KOPT-K1 (cell line): Measurements from ENCODE around the gene FBLN1.

Experiments
- H3K27ac ChIP-seq: fragments of 200-600 bp; sonication (generic); 2 replicates; pipeline ENCODE4 v1.5.1; 2016; ENCODE audit warnings: antibody characterized with exemption, mild to moderate bottlenecking, low read depth, low read length; ENCODE audit not compliant: poor library complexity, severe bottlenecking
- H3K36me3 ChIP-seq: fragments of 200-600 bp; sonication (generic); 2 replicates; pipeline ENCODE4 v1.5.1; 2017; ENCODE audit warnings: antibody characterized with exemption, mild to moderate bottlenecking, low read length, moderate library complexity; ENCODE audit not compliant: insufficient read depth
- H3K9me3 ChIP-seq: fragments of 200-600 bp; sonication (generic); 2 replicates; pipeline ENCODE4 v1.5.1; 2017; ENCODE audit warnings: antibody characterized with exemption, low read length, mild to moderate bottlenecking; ENCODE audit not compliant: insufficient read depth, poor library complexity, severe bottlenecking

The FBLN1 gene

GRCh38 chr22:45565973-45566372 is 63.3 kb downstream of the FBLN1 start:
- Histone ChIP-seq H3K9me3 (peaks cover 37% of the 10 kb centered on the region), H3K36me3 (no peaks in the 10 kb centered on the region), H3K27ac (no peak overlapping the region)

- H3K36me3 ChIP-seq = no peaks in the 10 kb centered on the region
- H3K27ac ChIP-seq = no peak overlapping the region
- H3K9me3 ChIP-seq = peaks cover 29% of the 10 kb centered on the region
Measured at GRCh38 chr22:45568213-45568612, 65.5 kb downstream of the FBLN1 start.

GRCh38 chr22:45571089-45571488 is 68.4 kb downstream of the FBLN1 start:
- Histone ChIP-seq H3K36me3 (no peaks in the 10 kb centered on the region), H3K27ac (no peak overlapping the region), H3K9me3 (peaks cover 29% of the 10 kb centered on the region)

- no peak overlapping the region for H3K27ac ChIP-seq
- no peaks in the 10 kb centered on the region for H3K36me3 ChIP-seq
- peaks cover 29% of the 10 kb centered on the region for H3K9me3 ChIP-seq
Measured at GRCh38 chr22:45572444-45572843, 69.8 kb downstream of the FBLN1 start.

- Histone ChIP-seq H3K36me3 (no peaks in the 10 kb centered on the region), H3K27ac (no peak overlapping the region), H3K9me3 (peaks cover 23% of the 10 kb centered on the region)
Measured at GRCh38 chr22:45574069-45574703, 71.5 kb downstream of the FBLN1 start.

GRCh38 chr22:45575173-45575572 is 72.5 kb downstream of the FBLN1 start:
- Histone ChIP-seq H3K27ac (no peak overlapping the region), H3K9me3 (peaks cover 15% of the 10 kb centered on the region), H3K36me3 (no peaks in the 10 kb centered on the region)

- Histone ChIP-seq H3K36me3 (no peaks in the 10 kb centered on the region), H3K9me3 (peaks cover 10% of the 10 kb centered on the region), H3K27ac (no peak overlapping the region)
Measured at GRCh38 chr22:45575607-45576272, 73.1 kb downstream of the FBLN1 start.

GRCh38 chr22:45576273-45576625 is 73.6 kb downstream of the FBLN1 start:
- Histone ChIP-seq H3K36me3 (no peaks in the 10 kb centered on the region), H3K9me3 (peaks cover 5% of the 10 kb centered on the region), H3K27ac (no peak overlapping the region)

GRCh38 chr22:45576730-45577464 is 74.2 kb downstream of the FBLN1 start:
- no peaks in the 10 kb centered on the region for H3K9me3 ChIP-seq
- no peaks in the 10 kb centered on the region for H3K36me3 ChIP-seq
- H3K27ac ChIP-seq = no peak overlapping the region

GRCh38 chr22:45577746-45578523 is 75.3 kb downstream of the FBLN1 start:
- H3K9me3 ChIP-seq = no peaks in the 10 kb centered on the region
- no peak overlapping the region for H3K27ac ChIP-seq
- no peaks in the 10 kb centered on the region for H3K36me3 ChIP-seq

- Histone ChIP-seq H3K9me3 (no peaks in the 10 kb centered on the region), H3K36me3 (no peaks in the 10 kb centered on the region), H3K27ac (no peak overlapping the region)
Measured at GRCh38 chr22:45578524-45579147, 76.0 kb downstream of the FBLN1 start.

- no peaks in the 10 kb centered on the region for H3K36me3 ChIP-seq
Measured at GRCh38 chr22:45579306-45579705, 76.6 kb downstream of the FBLN1 start.

GRCh38 chr22:45579806-45580725 is 77.4 kb downstream of the FBLN1 start:
- H3K36me3 ChIP-seq = no peaks in the 10 kb centered on the region
- no peaks in the 10 kb centered on the region for H3K9me3 ChIP-seq
- no peak overlapping the region for H3K27ac ChIP-seq

More at GRCh38 chr22:45579306-45579705, 76.6 kb downstream of the FBLN1 start:
- H3K27ac ChIP-seq = no peak overlapping the region
- H3K9me3 ChIP-seq = no peaks in the 10 kb centered on the region
